ACHN (cell line): ENCODE results near the gene TMEM178A.

Experiments
- DNase-seq: peaks from one replicate; pipeline ENCODE4 v3.0.0-alpha.2; 2015
- in situ Hi-C: cut with HindIII; loops from 2 replicates; pipeline ENCODE4 v1.10.0; 2017; ENCODE audit warnings: low sequenced_read_pairs, low pct_ligation_motif_present, low pct_unique_long_range_greater_than_20kb

TMEM178A gene

DNA sequence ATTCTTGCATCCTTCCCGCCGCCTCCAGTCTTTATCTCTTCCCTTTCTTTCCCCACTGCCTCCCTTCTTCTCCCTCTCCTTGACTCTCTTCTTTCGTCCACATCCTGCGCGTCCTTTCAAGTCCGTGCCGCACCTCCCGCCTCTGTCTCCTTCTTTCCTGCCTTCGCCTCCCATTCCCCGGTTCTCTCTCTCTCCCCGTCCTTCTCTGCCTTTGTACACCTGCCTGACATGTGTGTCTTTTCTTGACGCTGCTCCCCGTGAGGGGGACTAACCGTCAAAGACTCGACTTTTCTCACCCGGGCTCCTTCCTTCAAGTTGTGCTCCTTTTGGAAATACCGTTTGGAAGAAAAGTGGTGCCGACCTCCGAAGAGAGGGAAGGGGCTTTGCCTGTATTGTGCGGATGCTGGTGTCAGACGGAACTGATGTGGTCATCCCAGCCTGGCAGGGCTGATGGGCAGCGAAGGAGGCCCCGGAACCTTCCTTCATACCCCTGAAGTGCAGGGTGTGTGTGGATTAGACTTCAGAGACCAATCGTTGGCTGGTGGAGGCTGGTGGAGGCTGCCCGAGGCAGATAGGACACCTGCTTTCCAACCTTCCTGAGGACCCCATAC, 879 bp downstream of the TMEM178A start:
- DNase-seq, result no peak
- in situ Hi-C loops, result no loop called here

DNA sequence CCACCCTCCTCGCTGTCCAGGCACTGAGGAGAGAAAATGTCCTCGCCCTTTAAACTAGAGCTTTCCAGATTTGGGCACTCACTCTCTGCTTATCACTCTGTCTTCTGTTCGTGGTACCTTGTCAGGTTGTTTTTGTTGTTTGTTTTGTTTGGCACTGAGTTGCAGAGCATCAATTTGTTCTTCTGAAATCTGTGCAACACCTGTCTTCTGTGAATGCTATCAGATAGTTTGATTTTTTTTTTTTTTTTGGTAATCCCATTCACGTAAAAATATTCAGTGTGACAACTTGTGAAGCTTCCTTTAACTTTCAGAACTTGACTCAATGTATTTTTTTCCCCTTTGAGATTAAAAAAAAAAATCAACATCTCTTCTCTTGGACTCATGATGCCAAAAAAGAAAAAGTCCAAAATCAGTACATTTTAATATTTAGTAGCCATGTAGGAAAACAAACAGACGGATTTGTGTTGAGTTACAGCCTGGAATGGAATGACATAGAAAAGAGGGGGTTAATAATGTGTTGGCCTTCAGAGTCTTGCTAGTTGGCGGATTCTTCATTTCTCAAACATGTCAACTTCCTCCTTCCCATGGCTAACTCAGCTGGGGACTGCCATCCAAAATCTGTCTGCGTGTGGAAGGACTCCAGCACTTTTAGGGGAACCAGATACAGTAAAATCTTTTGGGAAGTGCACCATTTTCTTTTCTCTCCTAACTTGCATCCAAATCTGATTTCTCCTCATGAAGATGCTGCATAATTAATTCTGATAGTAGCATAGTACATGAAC, 1.6 kb downstream of the TMEM178A start:
- in situ Hi-C loops, result no loop called here
- DNase-seq, result no peak

DNA sequence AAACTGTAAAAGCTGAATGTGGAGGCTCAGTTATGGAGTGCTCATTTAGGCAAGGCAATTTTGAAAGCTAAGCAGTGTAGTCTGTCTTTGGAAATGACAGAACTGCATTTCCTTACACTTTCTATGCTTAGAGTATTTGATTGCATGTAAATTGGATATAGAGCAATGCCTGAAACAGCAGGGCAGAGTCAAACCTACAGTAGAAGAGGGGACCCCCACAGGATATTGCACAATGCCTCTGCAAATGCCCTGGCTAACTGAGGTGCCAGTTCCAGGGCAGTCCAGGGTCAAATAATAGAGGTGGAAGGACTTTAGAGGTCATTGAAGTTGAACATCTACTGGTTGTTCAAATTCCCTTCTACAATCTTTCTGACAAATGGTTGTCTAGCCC, 2.2 kb downstream of the TMEM178A start:
- DNase-seq, result no peak
- in situ Hi-C loops, result no loop called here

DNA sequence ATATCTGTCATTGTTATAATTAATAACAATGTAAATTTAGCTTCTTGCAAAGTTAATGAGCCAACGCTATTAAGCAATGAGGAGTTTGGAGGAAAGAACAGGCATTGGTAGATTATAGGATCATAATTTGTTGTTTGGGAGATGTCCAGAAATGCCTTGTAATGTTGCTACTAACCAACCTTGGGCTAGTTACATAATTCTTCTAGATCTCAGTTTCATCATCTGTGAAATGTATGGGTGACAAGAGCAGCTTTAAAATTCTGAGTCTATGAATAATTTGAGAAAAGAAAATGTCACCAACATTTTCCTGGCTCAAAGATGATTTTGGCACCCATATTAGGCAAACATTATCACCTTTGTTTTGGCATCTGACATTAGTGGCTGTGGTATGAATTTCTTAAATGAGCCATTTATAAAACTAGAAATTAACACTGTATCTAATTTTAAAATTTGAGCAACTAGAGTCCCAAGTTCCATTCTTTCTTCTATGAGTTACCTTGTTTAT, 2.9 kb downstream of the TMEM178A start:
- in situ Hi-C loops, result no loop called here

DNA sequence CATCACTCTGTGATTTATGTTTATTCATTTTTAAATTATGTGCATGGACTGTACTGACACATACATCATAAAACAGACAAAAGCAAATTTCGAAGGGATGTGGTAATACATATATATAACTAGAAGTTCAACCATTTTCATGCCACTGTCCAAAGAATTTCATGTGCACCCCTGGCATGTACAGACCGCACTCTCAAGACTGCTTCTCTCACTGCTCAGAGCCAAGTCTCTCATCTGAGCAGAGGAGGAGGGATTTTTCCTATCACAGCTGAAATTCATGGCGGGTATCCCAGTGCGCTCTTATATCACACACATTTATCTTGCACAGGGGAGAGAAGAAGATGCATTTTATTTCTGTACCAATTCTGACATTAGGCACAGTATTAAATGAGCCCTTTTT, 5.9 kb downstream of the TMEM178A start:
- DNase-seq, result no peak
- in situ Hi-C loops, result no loop called here

More for the DNA sequence above, 2.9 kb downstream of the TMEM178A start:
- DNase-seq, result no peak

DNA sequence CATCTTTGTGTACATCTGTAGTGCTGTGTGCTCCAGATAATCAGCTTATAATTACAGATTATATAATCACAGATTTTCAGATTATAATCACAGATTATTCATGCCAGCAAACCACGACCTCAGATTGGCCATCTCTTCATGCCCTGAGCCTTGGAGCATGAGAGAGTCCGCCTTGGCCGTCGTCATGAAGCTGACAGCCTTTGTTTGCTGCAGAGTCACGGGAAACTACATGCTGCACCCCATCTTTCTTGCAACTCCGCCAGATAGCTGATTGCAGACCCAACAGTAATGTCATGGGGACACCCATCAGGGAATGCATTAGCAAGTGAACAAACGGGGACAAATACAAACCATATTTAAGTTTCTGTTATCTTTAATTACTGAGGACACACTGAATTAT, 7.3 kb downstream of the TMEM178A start:
- DNase-seq, result no peak
- in situ Hi-C loops, result no loop called here

DNA sequence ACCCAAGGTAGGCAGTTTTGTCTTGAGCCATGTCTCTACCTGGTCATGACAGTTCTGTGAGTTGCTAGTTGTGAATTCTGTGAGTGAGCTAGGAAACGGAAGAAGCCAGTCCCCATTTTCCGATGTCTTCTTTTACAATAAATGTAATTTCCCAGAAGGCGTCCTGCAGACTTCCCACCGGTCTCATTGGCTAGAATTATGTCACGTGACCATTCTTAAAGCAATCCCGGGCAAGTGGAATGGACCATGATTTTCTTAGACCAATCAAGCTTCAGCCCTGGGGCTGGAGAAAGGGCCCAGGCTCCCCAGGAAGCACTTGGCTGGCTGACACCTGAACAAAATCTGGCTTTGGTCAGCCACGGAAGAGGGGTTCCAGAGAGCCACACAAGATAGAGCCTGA, 10.6 kb downstream of the TMEM178A start:
- no peak for DNase-seq
- in situ Hi-C loops, result no loop called here

DNA sequence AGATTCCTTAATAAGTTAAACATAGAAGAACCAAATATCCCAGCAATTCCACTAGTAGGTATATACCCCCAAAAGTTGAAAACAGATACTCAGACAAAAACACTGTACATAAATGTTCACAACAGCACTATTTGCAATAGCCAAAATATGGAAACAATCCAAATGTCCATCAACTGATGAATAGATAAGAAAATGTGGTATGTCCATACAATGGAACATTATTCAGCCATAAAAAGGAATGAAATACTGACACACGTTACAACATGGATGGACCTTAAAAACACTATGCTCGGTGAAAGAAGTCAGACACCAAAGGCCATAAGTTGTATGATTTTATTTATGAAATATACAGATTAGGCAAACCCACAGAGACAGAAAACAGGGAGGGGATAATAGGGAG, 12.5 kb downstream of the TMEM178A start:
- in situ Hi-C loops, result no loop called here
- no peak for DNase-seq

DNA sequence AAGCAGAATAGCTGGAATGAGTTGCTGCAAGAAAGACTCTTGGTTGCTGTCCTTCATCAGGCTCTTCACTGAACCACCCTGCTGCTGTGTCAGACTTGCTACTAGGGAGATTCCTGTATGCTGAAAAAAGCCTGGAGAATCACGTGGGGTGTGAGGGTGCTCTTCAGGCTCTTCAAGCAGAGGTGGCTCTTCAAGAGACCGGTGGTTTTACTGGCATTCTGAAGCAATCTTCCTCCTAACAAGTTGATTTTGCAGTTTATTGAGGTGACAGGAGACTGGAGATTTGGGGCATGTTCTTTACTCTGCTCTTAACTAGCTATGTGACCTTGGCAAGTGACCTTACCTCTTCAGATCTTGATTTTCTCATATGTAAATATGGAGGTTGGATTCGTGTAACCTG, 14.1 kb downstream of the TMEM178A start:
- in situ Hi-C loops, result no loop called here

DNA sequence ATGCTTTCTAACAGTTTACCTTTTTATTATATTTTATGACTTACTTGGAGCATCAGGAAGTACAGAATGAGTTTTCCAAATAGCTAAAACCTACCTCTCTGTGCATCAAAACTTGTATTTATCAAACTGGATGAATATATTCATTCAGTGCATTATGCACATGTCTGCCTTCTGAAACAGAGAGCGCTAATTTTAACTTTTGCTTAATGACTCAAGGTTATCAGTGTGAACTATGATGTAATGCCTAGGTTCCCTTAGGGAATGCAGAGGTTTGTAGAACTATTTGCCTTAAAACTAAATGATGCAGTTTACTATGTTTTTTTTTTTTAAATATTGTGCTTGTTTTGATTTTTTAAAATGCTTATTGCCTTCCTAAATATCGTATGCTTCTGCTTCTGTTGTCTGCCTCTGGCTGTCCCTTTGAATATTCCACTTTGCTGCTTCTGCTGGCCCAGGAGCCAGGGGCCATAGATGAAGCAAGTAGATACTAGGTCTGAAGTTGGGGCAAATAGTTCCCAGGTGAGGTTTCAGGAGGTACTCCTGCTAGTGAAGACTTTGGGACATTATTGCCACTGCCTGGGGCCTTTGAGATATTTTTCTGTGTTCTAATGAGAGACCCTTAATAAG, 16.5 kb downstream of the TMEM178A start:
- DNase-seq, result no peak
- in situ Hi-C loops, result no loop called here

More for the DNA sequence above, 14.1 kb downstream of the TMEM178A start:
- no peak for DNase-seq

DNA sequence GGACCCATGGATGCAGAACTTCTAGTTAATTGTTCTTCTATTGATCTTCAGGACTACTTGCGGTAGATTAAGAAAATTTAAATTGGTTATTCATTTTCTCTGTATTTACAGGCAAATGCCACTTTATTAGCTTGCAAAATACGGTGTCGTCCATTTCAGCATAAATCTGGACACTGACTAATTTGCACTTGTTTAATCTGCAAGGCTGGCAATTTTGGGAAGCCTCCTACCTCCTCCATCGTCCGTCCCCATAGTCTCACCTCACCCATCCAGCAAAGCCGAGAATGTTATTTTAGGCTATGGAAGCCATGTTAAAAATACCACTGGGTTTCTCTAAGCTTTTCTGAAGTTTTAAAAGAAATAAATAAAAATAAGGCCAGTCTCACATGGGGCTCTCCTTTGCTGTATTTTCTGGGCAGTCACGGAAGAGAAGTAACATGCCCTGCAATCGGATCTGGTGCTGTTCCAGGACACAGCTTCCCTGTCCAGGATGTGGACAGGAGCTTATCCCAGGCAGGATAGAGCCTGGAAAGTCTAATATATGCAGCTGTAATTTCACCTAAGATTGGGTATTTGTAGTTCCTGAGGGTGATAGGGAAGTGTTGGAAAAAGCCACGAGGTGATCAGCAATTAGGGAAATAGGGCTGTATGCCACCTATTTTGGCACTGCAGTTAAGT, 17.4 kb downstream of the TMEM178A start:
- in situ Hi-C loops, result no loop called here
- no peak for DNase-seq

DNA sequence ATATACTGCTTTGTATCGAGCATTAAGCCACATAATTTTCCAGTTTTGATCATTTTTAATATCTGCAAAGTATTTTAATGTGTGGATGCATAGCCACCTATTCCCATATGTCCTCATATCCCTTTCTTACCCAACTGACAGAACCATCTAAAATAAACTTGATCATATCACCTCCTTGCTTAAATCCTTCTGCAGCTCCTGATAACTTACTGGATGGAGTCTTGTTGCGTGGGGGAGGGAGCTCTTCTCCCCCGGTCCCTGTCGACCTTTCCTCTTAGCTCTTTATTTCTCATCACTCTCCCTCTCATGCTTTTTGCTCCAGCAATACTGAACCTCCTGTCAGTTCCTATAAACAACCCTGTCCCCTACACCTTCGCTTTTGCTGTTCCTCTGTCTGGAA, 18.7 kb downstream of the TMEM178A start:
- in situ Hi-C loops, result no loop called here
- no peak for DNase-seq

DNA sequence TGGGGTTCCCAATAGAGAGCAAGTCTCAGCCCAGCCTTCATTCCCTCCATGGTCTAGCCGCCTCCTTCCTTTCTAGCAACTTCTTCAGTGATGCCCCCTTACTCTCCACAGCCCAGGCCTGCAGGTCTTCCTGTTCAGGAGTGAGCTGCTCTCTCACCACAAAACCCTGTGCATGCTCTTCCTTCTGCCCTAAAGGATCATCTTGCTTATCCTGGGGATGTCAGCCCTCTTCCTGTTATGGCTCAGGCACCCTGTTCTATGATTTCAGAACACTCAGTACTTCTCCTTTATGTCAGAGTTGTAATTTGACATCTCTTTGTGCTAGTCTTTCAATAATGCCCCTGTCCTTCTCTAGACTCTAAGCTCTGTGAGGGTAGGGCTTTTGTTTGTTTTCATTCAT, 19.4 kb downstream of the TMEM178A start:
- DNase-seq, result no peak

DNA sequence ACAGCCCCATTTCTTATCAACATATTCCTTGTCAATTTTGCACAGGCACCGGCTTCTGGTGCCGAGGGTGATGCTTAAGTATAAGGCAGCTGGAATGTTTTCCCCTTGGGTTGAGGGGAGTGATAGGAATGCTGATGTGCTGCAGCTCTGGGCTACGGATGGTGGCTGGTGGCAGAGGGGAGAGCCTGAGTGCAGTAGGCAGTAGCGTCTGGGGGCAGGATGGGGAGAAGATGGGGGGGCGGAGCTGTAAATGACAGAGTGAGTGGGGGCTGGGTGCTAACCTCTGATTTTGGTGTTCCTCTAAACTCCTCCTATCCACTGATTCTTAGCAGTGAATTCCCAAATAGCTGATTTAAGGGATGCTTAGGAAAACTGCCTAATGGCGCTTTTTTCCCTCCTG, 20.7 kb downstream of the TMEM178A start:
- in situ Hi-C loops, result no loop called here
- no peak for DNase-seq

More for the DNA sequence above, 19.4 kb downstream of the TMEM178A start:
- in situ Hi-C loops, result no loop called here

DNA sequence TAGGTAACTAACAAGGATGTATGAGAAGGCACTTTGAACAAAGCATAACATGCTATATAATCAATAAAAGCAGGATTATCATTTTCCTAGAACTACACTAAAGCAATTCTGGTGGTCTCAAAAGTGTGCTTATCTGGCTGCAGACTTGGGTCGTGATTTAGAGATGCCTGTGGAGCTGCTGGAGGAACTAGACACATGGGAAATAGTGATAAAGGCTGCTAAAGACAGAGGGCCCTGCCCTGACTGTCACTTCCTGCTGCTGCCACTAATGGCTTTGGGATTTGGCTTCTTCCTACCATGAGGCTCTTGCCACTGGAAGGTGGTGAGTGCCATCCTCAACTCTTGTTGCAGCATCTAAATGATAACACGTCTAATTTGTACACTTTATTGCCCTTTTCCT, 22.5 kb downstream of the TMEM178A start:
- DNase-seq, result no peak
- in situ Hi-C loops, result no loop called here

DNA sequence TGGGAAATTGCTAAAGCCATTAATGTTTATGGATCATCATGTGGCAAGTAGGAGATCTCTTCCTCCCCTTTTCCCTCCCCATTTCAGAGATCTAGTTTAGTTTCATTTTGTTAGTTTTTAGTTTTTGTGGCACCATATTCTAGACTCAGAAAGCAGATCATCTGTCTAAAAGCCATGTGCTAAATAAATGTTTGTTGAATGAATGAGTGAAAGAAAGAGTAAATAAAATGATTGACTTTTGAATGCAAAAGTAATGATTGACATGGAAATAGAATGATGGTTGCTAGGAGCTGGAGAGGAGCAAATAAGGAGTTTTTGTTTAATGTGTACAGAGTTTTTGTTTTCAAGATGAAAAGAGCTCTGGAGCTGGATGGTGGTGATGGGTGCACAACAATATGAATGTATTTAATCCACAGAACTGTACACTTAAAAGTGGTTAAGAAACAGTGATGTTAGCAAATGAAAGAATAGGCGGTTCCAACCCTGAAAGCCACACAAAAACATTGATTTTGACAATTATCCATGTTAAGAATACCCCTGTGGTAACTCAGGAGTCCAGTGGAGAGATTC, 23.6 kb downstream of the TMEM178A start:
- in situ Hi-C loops, result no loop called here
- DNase-seq, result no peak

DNA sequence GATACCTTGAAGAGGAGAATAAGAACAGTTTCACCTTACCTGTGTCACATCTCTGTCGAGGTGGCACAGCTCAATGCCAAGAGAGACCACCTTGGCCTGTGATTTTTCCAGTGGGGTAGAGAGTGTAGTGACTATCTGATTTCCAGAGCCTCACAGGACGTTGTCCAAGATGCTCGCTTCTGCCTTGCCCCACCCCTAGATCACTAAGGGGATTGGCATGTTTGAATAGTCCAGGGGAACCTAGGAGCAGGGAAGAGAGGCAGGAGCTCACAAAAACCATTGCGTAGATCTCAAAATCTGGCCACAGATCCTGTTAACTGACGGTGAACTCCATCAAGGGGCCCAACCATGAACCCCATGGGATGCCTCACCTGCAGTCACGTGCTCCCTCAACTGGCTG, 24.2 kb downstream of the TMEM178A start:
- in situ Hi-C loops, result no loop called here
- no peak for DNase-seq

DNA sequence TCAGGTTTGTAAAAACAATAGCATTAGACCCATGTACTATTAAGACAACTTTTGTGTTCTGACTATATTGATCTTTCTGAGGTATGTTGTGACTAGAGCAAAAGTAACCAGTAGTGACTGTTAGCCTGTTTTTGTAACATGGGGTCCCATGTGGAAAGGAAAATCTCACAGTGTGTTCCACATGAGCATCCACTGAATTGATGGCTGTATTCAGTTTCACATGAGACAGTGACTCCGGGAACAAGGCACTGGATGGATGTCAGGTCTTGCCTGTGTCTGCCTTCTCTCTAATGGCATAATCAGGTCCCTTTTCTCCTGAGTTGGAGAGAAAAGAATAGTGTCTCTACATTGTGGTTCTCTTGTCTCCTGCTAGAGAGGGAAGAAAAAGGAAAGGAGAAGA, 27.5 kb downstream of the TMEM178A start:
- no peak for DNase-seq
- in situ Hi-C loops, result no loop called here

DNA sequence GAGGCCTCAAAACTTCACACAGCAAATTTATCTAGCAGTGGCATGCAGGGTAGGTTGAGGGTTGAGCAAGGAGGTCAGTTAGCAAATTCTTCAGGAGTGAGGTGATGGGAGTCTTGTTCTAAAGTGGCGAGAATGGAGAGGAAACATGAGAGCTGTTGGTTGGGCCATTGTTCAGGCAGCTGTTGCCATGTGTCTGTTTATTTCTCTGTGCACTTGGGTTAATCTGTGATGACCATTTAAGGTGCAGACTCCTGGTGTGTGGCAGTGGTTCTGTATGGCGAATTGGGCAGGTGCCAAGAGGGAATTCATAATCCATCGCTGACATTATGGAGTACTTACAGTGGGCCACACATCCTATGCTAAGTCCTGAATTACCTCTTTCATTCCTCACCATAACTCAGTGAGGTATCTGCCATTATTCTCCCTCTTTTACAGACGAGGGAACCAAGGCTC, 30.4 kb downstream of the TMEM178A start:
- in situ Hi-C loops, result no loop called here
- DNase-seq, result peak; percentile 12
